PC-3 (cell line): ENCODE results near the gene DGCR2. TPM values are rescaled to one million over a fixed set of nuclear protein-coding genes. Genes with fewer than 3 reads are reported as not detected.

Experiments used
- ATAC-seq: fragments of 200-7000 bp; cut with Tn5 transposase; 2 replicates; pipeline ENCODE4 v1.9.1; 2020; ENCODE audit warnings: mild to moderate bottlenecking, moderate library complexity
- BruUV-seq: library from RNA; stranded (reverse); fragments of 400-500 nt; replicated peaks from 2 replicates; lab custom pipeline; 2021; lab: Mats Ljungman, UMichigan
- CTCF ChIA-PET: fragments of 300-600 bp; sonication (Branson Sonifier 250); formaldehyde crosslinking; loops from one replicate; lab custom pipeline; 2022; ENCODE audit warnings: antibody characterized with exemption; lab: Charles Lee
- POLR2A ChIA-PET: fragments of 300-600 bp; sonication (Branson Sonifier 250); formaldehyde crosslinking; loops from one replicate; lab custom pipeline; 2022; ENCODE audit warnings: antibody characterized with exemption; ENCODE audit not compliant: unreplicated experiment; lab: Charles Lee
- DNase-seq: peaks from one replicate; pipeline ENCODE4 v3.0.0-alpha.2; 2015
- H2AFZ ChIP-seq: fragments of 300-600 bp; sonication (generic); 2 replicates; pipeline ENCODE4 v1.6.0; 2016; ENCODE audit warnings: antibody characterized with exemption, low read length
- H3F3A ChIP-seq: fragments of 300-600 bp; sonication (generic); one replicate; pipeline ENCODE4 v1.6.0; 2017; ENCODE audit warnings: antibody characterized with exemption, low read length, control low read depth, mild to moderate bottlenecking; ENCODE audit not compliant: unreplicated experiment
- H3K27ac ChIP-seq: fragments of 300-600 bp; sonication (generic); 2 replicates; pipeline ENCODE4 v1.5.1; 2016; ENCODE audit warnings: mild to moderate bottlenecking, low read length
- H3K27me3 ChIP-seq: fragments of 300-600 bp; sonication (generic); 2 replicates; pipeline ENCODE4 v1.6.1; 2016; ENCODE audit warnings: low read length, mixed read lengths
- H3K36me3 ChIP-seq: fragments of 300-600 bp; sonication (generic); 2 replicates; pipeline ENCODE4 v1.6.1; 2016; ENCODE audit warnings: low read depth, mixed run types, low read length, mixed read lengths
- H3K4me1 ChIP-seq: fragments of 300-600 bp; sonication (generic); 2 replicates; pipeline ENCODE4 v1.5.1; 2016; ENCODE audit warnings: low read length; ENCODE audit not compliant: insufficient read depth
- H3K4me2 ChIP-seq: fragments of 300-600 bp; sonication (generic); 2 replicates; pipeline ENCODE4 v1.6.0; 2016; ENCODE audit warnings: low read length
- H3K4me3 ChIP-seq: fragments of 300-600 bp; sonication (generic); 2 replicates; pipeline ENCODE4 v1.5.1; 2016; ENCODE audit warnings: mild to moderate bottlenecking, low read length, mixed read lengths
- H3K79me2 ChIP-seq: fragments of 300-600 bp; sonication (generic); 2 replicates; pipeline ENCODE4 v1.6.1; 2017; ENCODE audit warnings: low read length, mixed read lengths
- H3K9ac ChIP-seq: fragments of 300-600 bp; sonication (generic); 2 replicates; pipeline ENCODE4 v1.6.0; 2016; ENCODE audit warnings: mild to moderate bottlenecking, low read length
- H3K9me2 ChIP-seq: fragments of 300-600 bp; sonication (generic); replicated peaks from 2 replicates; pipeline ENCODE4 v1.6.1; 2016; ENCODE audit warnings: mixed run types, low read length, mixed read lengths
- H3K9me3 ChIP-seq: fragments of 300-600 bp; sonication (generic); 2 replicates; pipeline ENCODE4 v1.6.1; 2016; ENCODE audit warnings: low read length, mixed read lengths
- H4K20me1 ChIP-seq: fragments of 300-600 bp; sonication (generic); 2 replicates; pipeline ENCODE4 v1.6.1; 2016; ENCODE audit warnings: low read length, mixed read lengths
- EZH2 ChIP-seq: fragments of 300-600 bp; sonication (generic); IDR thresholded peaks from one replicate; pipeline ENCODE4 v1.6.1; 2017; ENCODE audit warnings: antibody characterized with exemption, mild to moderate bottlenecking, low read length; ENCODE audit not compliant: unreplicated experiment
- EZH2phosphoT487 ChIP-seq: fragments of 300-600 bp; sonication (generic); IDR thresholded peaks from 2 replicates; pipeline ENCODE4 v1.6.1; 2018; ENCODE audit warnings: mild to moderate bottlenecking, antibody characterized with exemption, low read length, borderline replicate concordance
- intact Hi-C: fragments of 100-400 bp; cut with micrococcal nuclease; formaldehyde crosslinking; loops from 2 replicates; pipeline ENCODE4 v1.9.0; 2023
- total RNA-seq: library from RNA; depleted of rRNA; stranded (reverse); fragments of >200 nt; gene quantifications from 2 replicates; pipeline ENCODE4 v1.2.3, GENCODE V29; 2014
- TF ChIP-seq, protein P1 (sequence below): fragments of 300-600 bp; sonication (generic); conservative IDR thresholded peaks from 2 replicates; pipeline ENCODE4 v1.5.1; 2017; ENCODE audit warnings: antibody characterized with exemption, low read depth, mild to moderate bottlenecking, low read length

DGCR2 gene
- total RNA-seq, 1 experiment from 2014 or later: 36.1 TPM

DNA sequence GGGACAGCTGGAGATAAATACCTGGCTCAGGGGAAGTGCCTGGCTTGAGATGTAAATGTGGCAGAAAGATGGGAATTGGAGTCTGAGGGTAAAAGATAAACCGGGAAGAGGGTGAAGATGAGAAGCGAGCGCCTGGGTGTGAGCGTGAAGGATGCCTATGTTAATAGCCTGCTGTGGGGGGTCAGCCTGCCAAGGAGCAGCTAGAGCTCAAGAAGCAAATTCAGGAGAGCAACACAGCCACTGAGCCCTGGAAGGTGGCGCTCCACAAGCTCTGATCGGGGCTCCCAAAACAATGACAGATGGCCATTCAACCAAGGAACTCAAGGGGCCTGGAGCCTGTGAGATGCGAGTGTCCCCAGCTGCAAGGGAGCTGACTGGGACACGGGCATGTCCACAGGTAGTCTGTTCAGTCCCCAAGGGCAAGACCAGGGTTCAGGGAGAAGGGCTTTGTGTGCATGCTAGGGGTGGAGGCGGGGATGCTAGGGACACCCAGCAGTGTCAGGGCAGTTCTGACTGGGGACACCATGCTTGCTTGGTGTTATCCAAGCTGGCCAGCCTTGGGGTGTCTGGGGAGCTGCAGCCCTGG is 25.1 kb upstream of the DGCR2 start:
- ChIA-PET POLR2A (no interaction called here), CTCF (no interaction called here)
- no peaks in the 10 kb centered on the region for H4K20me1 ChIP-seq
- DNase-seq: no peak
- no TSS peak for BruUV-seq
- no peaks in the 10 kb centered on the region for H3F3A ChIP-seq
- no peak overlapping the region for H3K9ac ChIP-seq
- no peaks in the 10 kb centered on the region for H3K9me3 ChIP-seq
- no peak overlapping the region for H3K4me3 ChIP-seq
- no peak overlapping the region for H2AFZ ChIP-seq
- H3K9me2 ChIP-seq: no peaks in the 10 kb centered on the region
- TF ChIP-seq, protein P1, sequence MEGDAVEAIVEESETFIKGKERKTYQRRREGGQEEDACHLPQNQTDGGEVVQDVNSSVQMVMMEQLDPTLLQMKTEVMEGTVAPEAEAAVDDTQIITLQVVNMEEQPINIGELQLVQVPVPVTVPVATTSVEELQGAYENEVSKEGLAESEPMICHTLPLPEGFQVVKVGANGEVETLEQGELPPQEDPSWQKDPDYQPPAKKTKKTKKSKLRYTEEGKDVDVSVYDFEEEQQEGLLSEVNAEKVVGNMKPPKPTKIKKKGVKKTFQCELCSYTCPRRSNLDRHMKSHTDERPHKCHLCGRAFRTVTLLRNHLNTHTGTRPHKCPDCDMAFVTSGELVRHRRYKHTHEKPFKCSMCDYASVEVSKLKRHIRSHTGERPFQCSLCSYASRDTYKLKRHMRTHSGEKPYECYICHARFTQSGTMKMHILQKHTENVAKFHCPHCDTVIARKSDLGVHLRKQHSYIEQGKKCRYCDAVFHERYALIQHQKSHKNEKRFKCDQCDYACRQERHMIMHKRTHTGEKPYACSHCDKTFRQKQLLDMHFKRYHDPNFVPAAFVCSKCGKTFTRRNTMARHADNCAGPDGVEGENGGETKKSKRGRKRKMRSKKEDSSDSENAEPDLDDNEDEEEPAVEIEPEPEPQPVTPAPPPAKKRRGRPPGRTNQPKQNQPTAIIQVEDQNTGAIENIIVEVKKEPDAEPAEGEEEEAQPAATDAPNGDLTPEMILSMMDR: no peak
- TF ChIP-seq EZH2phosphoT487 (no peak), EZH2 (no peak)
- H3K4me2 ChIP-seq: no peak overlapping the region
- peaks cover 18% of the 10 kb centered on the region for H3K79me2 ChIP-seq
- H3K27me3 ChIP-seq: peaks cover 14% of the 10 kb centered on the region; the same call in 1 of the 2 replicates
- H3K4me1 ChIP-seq: no peaks in the 10 kb centered on the region
- H3K27ac ChIP-seq: no peak overlapping the region
- intact Hi-C loops: no loop called here
- peaks cover 2% of the 10 kb centered on the region; the same call in 1 of the 2 replicates for H3K36me3 ChIP-seq
- ATAC-seq: no peak

DNA sequence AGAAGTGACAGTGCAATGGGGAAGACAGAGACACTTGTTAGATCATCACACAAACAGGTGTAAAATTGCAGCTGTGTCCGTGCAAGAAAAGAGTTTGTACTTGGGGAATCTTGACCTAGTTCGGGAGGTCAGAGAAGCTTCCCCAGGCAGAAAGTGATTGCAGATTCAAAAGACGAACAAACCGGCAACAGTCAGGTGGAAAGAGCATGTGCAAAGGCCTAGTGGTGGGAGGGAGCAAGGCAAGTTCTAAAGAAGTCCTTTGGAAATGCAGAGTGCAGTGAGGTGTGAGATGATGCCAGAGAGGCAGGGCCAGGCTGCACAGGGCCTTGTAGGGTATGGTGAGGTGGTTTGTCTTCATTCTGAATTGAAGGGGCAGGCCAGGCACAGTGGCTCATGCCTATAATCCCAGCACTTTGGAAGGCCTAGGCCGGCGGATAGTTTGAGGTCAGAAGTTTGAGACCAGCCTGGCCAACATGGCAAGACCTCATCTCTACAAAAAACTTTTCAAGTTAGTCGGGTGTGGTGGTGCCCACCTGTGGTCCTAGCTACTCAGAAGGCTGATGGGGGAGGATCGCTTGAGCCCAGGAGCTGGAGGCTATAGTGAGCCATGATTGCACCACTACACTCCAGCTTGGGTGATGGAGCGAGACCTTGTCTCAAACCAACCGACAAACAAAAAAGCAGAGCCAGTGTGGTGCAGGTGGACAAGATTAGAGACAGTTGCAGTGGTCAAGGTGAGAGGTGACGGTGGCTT is 24.2 kb upstream of the DGCR2 start:
- no peaks in the 10 kb centered on the region for H3K9me2 ChIP-seq
- H4K20me1 ChIP-seq: no peaks in the 10 kb centered on the region
- no peak overlapping the region for H3K27ac ChIP-seq
- BruUV-seq: no TSS peak
- no peak for ATAC-seq
- H3K27me3 ChIP-seq: peaks cover 7% of the 10 kb centered on the region; the same call in 1 of the 2 replicates
- H3K79me2 ChIP-seq: peaks cover 18% of the 10 kb centered on the region
- intact Hi-C loops: no loop called here
- no peak overlapping the region for H3K4me3 ChIP-seq
- no peak overlapping the region for H3K4me2 ChIP-seq
- no peak for DNase-seq
- ChIA-PET POLR2A (no interaction called here), CTCF (no interaction called here)
- H3K4me1 ChIP-seq: no peaks in the 10 kb centered on the region
- H3K36me3 ChIP-seq: peaks cover 6% of the 10 kb centered on the region; the same call in 1 of the 2 replicates
- H3K9me3 ChIP-seq: no peaks in the 10 kb centered on the region
- no peak overlapping the region for H3K9ac ChIP-seq
- H3F3A ChIP-seq: no peaks in the 10 kb centered on the region
- no peak overlapping the region for H2AFZ ChIP-seq
- TF ChIP-seq, protein P1: no peak
- no peak for TF ChIP-seq EZH2phosphoT487
- TF ChIP-seq EZH2: no peak
